Measurements from ENCODE around the gene BRAF. TPM values are rescaled to one million over a fixed set of nuclear protein-coding genes. Genes with fewer than 3 reads are reported as not detected.
"Not testable (repeated sequence)": the region's sequence is repeated elsewhere in the genome, so short reads cannot be mapped to it uniquely, and the experiment has no call there.

Gene BRAF
- total RNA-seq (10 to 100 TPM; 53.5 to 55.5 TPM), polyA plus RNA-seq (1 to 10 TPM; 4.1 to 6.3 TPM)
- long read RNA-seq, donor 1, partial matches to known transcripts, result 8 of 28 reads
- long read RNA-seq, donor 1, other reads (novel, unspliced or antisense), result 17 of 28 reads
- long read RNA-seq, donor 2, partial matches to known transcripts, result 2 of 25 reads
- long read RNA-seq, donor 2, other reads (novel, unspliced or antisense), result 21 of 25 reads

DNA sequence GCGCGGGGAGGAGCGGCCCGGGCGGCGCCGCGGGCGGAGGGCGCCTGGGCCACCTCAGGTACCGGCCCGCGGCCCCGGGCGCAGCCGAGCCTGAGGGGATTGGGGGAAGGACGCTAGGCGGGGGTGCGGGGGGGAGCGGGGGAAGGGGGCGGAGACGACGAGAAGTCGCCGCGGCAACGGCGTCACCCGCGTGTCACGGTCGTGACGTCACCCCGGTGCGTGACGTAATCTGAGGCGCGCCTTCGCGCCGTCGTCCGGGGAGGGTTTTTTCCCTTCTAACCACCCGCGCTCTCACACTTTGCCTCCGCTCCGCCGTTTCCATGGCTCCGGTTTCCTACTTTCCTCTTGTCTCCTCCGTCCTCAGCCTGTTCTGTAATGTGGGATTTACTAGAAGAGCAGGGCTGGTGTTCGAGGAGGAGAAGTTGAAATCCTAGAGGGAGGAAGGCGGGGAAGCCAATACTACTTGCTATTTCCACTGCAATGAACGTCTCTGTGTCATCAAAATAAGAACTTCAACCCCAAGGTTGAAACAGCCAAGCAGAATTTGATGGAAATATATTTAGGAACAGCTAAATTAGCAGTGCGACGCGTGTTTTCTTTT, at the start of gene BRAF:
TSS of gene BRAF (minus strand) at position 109 of the 601 bp plus-strand sequence. CDS start 226 bp downstream, outside the sequence.
- Histone ChIP-seq H3K27me3 (ENCODE audit: control insufficient read depth in 1 of 2, insufficient read depth in 2 of 2, low read length in 1 of 2) (no peaks in the 10 kb centered on the region), H3K27ac (ENCODE audit: low read depth in 1 of 2, low read length in 2 of 2) (peak within 1 kb of the TSS; percentile 99), H3K36me3 (ENCODE audit: control insufficient read depth in 1 of 2, insufficient read depth in 2 of 2, low read length in 1 of 2) (no peaks in the 10 kb centered on the region), H3K4me1 (ENCODE audit: control insufficient read depth in 1 of 2, insufficient read depth in 2 of 2, low read length in 2 of 2) (no peaks in the 10 kb centered on the region), H3K4me3 (ENCODE audit: low read length in 2 of 2) (peak within 1 kb of the TSS; percentile 93 to 99), H3K9me3 (ENCODE audit: control insufficient read depth, low read length) (no peaks in the 10 kb centered on the region)
- ATAC-seq (ENCODE audit: low FRiP score), result peak; percentile 95
- DNase-seq, result peak; percentile 94 to 98
- WGBS, 2 donors, result 0% methylated on average over 23 to 56 of the region's 56 CpGs
- intact Hi-C loops (cut with DNase I), result loop anchor here (5.0 to 10.0 kb wide), 3 partner anchors 90 to 230 kb away; partner anchors contain the start of genes MRPS33 (in 1 of the 2) and NDUFB2 (in 1 of the 2)

DNA sequence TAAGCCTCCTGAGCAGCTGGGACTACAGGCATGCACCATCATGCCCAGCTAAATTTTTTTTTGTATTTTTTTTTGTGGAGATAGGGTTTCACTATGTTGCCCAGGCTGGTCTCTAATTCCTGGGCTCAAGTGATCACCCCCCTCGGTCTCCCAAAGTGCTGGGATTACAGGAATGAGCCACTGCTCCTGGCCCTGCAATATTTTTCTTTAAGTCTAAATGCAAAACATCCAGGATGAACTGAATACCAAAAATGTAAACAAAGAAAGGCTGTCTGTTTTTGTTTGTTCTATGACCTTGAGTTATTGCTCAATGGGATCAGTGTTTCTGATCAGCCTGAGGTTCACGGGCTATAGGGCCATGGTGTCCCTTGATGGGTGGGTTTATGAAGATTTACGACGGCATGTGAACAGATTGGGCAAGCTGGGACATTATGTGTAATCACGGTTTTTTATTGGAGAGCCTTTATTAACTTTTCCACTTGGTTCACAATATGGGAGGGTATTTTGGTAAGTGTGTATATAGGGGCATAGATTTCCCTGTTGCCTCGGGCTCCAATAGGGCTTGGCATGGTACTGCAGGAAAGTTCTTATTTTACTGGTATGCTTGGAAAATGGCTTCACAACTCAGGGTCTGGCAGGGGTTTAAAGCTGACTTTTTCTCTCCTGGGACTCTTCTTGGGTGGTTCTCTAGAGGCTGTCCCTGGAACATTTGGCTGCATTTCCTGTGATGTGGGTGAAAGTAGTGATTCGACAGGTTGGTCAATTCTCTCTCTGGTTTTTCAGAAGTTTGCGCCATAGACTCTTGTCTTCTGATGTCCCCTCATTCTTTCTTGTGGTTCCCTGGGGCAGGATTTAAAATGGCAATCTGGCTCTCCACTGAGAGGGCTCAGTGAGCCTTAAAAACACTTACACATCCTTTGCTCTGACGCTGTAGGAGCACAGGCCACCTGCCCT, 48.4 kb upstream of the BRAF start:
- ATAC-seq (ENCODE audit: low FRiP score) (no peak), DNase-seq (no peak)
- Histone ChIP-seq H3K9me3 (ENCODE audit: control insufficient read depth, low read length) (no peaks in the 10 kb centered on the region), H3K4me1 (ENCODE audit: control insufficient read depth in 1 of 2, insufficient read depth in 2 of 2, low read length in 2 of 2) (no peaks in the 10 kb centered on the region), H3K36me3 (ENCODE audit: control insufficient read depth in 1 of 2, insufficient read depth in 2 of 2, low read length in 1 of 2) (no peaks in the 10 kb centered on the region), H3K27me3 (ENCODE audit: control insufficient read depth in 1 of 2, insufficient read depth in 2 of 2, low read length in 1 of 2) (no peaks in the 10 kb centered on the region), H3K4me3 (ENCODE audit: low read length in 2 of 2) (no peak overlapping the region), H3K27ac (ENCODE audit: low read depth in 1 of 2, low read length in 2 of 2) (no peak overlapping the region)
- WGBS, 2 donors, result 72 to 74% methylated on average over 9 of the region's 9 CpGs
- intact Hi-C loops (cut with DNase I), result no loop called here

DNA sequence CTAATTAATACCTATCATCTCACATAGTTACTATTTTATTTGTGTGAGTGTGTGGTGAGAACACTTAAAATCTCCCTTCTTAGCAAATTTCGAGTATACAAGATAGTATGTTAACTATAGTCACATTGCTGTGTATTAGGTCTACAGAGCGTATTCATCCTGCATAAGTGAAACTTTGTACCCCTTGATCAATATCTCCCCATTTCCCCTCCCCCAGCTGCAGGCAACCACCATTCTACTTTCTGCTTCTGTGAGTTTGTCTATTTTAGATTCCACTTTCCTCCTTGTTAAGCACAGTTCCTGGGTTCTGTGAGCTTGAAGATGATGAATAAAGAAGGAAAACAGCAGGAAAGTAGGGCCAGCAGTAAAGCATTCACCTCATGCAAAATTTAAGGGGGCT, 47.6 kb upstream of the BRAF start:
- intact Hi-C loops (cut with DNase I), result no loop called here
- 71 to 78% methylated on average over 2 of the region's 2 CpGs for WGBS, 2 donors
- H3K27me3 ChIP-seq (ENCODE audit: control insufficient read depth in 1 of 2, insufficient read depth in 2 of 2, low read length in 1 of 2), result no peaks in the 10 kb centered on the region
- H3K4me1 ChIP-seq (ENCODE audit: control insufficient read depth in 1 of 2, insufficient read depth in 2 of 2, low read length in 2 of 2), result no peaks in the 10 kb centered on the region
- H3K36me3 ChIP-seq (ENCODE audit: control insufficient read depth in 1 of 2, insufficient read depth in 2 of 2, low read length in 1 of 2), result no peaks in the 10 kb centered on the region
- H3K4me3 ChIP-seq (ENCODE audit: low read length in 2 of 2), result no peak overlapping the region
- ATAC-seq (ENCODE audit: low FRiP score) (no peak), DNase-seq (no peak)
- no peaks in the 10 kb centered on the region for H3K9me3 ChIP-seq (ENCODE audit: control insufficient read depth, low read length)
- H3K27ac ChIP-seq (ENCODE audit: low read depth in 1 of 2, low read length in 2 of 2), result no peak overlapping the region

DNA sequence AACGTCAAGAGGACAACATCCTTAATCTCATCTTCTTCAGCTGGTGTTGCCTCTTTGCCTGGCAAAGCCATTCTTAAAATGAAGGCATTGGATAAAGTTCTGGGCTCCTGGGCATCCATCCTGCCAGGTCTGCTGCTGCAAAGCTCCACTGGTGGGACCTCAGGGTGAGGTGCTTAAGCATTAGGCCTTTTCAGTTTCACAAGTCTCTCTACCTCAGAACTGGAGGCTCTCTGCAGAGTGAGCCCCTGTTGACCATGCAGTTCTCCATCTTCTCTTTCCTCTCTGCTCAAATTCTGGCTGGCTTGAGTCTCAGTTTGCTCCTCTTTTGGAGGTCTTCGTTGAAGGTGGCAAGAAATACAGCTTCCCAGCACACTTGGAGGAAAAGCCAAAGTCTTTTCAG, 42.7 kb upstream of the BRAF start:
- no peak overlapping the region for H3K27ac ChIP-seq (ENCODE audit: low read depth in 1 of 2, low read length in 2 of 2)
- DNase-seq (no peak), ATAC-seq (ENCODE audit: low FRiP score) (no peak)
- H3K4me3 ChIP-seq (ENCODE audit: low read length in 2 of 2), result no peak overlapping the region
- no peaks in the 10 kb centered on the region for H3K9me3 ChIP-seq (ENCODE audit: control insufficient read depth, low read length)
- no peaks in the 10 kb centered on the region for H3K36me3 ChIP-seq (ENCODE audit: control insufficient read depth in 1 of 2, insufficient read depth in 2 of 2, low read length in 1 of 2)
- H3K27me3 ChIP-seq (ENCODE audit: control insufficient read depth in 1 of 2, insufficient read depth in 2 of 2, low read length in 1 of 2), result no peaks in the 10 kb centered on the region
- intact Hi-C loops (cut with DNase I), result no loop called here
- no peaks in the 10 kb centered on the region for H3K4me1 ChIP-seq (ENCODE audit: control insufficient read depth in 1 of 2, insufficient read depth in 2 of 2, low read length in 2 of 2)
- 52 to 56% methylated on average over 2 of the region's 2 CpGs for WGBS, 2 donors

DNA sequence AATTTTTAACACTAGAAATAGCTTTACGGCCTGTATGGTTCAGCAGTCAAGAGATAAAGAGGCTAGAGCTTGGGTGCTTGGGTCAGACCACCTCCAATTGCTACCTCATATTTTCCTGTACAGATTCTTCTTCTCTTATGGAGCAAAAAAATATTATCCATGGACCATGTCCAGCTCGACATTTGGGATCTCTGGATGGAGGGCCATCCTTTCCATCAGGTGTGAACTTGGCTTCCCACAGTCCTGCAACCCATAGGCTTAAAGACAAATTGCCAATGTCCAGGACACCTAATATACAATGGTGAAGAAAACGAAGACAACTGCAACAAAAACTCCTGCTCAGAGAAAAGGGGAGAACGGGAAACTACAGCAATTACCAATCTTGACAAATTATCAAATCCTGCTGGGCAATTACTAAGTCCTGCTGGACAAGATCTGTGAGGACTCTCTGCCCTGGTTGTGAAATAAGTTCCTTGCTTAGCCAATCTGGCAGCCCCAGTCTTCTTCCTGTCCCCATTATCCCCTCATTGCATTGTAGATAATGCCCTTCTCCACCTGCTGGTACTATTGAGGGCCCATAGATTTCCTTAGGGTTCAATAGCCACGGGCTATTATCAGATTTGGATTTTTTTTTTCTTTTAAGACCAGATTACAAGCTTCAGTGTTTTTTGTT, 42.0 kb upstream of the BRAF start:
- ATAC-seq (ENCODE audit: low FRiP score), result no peak
- H3K4me3 ChIP-seq (ENCODE audit: low read length in 2 of 2), result no peak overlapping the region
- no peak for DNase-seq
- no peak overlapping the region for H3K27ac ChIP-seq (ENCODE audit: low read depth in 1 of 2, low read length in 2 of 2)
- H3K9me3 ChIP-seq (ENCODE audit: control insufficient read depth, low read length), result no peaks in the 10 kb centered on the region
- H3K4me1 ChIP-seq (ENCODE audit: control insufficient read depth in 1 of 2, insufficient read depth in 2 of 2, low read length in 2 of 2), result no peaks in the 10 kb centered on the region
- no peaks in the 10 kb centered on the region for H3K27me3 ChIP-seq (ENCODE audit: control insufficient read depth in 1 of 2, insufficient read depth in 2 of 2, low read length in 1 of 2)
- WGBS, 2 donors, result 52 to 58% methylated on average over 5 of the region's 5 CpGs
- intact Hi-C loops (cut with DNase I), result no loop called here
- no peaks in the 10 kb centered on the region for H3K36me3 ChIP-seq (ENCODE audit: control insufficient read depth in 1 of 2, insufficient read depth in 2 of 2, low read length in 1 of 2)

DNA sequence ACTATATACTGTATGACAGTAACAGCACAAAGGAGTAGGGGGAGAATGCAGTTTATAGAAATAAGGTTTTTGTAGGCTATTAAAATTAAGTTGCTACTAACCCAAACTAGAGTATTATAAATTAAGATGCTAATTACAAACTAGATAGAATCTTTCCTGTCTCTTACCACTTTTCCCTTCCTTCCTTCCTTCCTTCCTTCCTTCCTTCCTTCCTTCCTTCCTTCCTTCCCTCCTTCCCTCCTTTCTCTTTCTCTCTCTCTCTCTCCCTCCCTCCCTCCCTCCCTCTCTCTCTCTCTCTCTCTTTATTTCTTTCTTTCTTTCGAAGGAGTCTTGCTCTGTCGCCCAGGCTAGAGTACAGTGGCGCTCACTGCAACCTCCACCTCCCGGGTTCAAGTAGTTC, 36.4 kb upstream of the BRAF start:
- Histone ChIP-seq H3K4me3 (ENCODE audit: low read length in 2 of 2) (no peak overlapping the region), H3K36me3 (ENCODE audit: control insufficient read depth in 1 of 2, insufficient read depth in 2 of 2, low read length in 1 of 2) (no peaks in the 10 kb centered on the region), H3K4me1 (ENCODE audit: control insufficient read depth in 1 of 2, insufficient read depth in 2 of 2, low read length in 2 of 2) (no peaks in the 10 kb centered on the region), H3K27me3 (ENCODE audit: control insufficient read depth in 1 of 2, insufficient read depth in 2 of 2, low read length in 1 of 2) (no peaks in the 10 kb centered on the region), H3K27ac (ENCODE audit: low read depth in 1 of 2, low read length in 2 of 2) (no peak overlapping the region), H3K9me3 (ENCODE audit: control insufficient read depth, low read length) (no peaks in the 10 kb centered on the region)
- intact Hi-C loops (cut with DNase I), result no loop called here
- WGBS, 2 donors, result 80 to 93% methylated on average over 4 of the region's 4 CpGs
- ATAC-seq (ENCODE audit: low FRiP score) (no peak), DNase-seq (no peak)

DNA sequence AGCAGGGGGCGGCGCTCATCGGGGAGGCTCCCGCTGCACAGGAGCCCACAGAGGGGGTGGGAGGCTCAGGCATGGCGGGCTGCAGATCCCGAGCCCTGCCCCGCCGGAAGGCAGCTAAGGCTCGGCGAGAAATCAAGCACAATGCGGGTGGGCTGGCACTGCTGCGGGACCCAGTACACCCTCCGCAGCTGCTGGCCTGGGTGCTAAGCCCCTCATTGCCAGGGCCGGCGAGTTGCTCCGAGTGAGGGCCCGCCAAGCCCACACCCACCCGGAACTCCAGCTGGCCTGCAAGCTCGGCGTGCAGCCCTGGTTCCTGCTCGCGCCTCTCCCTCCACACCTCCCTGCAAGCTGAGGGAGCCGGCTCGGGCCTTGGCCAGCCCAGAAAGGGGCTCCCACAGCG, 32.3 kb upstream of the BRAF start:
- 92 to 96% methylated on average over 25 of the region's 25 CpGs for WGBS, 2 donors
- intact Hi-C loops (cut with DNase I), result not testable (repeated sequence)

DNA sequence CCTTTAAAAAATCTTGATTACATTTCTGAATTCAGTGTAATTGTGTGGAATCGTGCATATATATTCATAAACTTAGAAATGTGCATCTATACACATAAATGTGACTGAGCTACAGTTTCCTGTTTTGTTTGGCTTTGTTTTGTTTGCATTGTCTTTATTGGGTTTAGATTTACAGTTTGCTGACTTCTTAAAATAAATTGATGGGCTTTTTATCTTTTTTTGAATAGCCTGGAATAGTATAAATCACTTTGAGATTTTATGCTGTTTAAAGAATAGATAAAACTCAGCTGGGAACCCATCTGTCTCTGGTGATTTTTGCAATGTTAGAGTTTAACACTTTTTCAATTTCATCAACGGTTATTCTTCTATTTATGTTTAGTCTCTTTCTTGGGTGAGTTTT, 21.2 kb upstream of the BRAF start:
- no peak overlapping the region for H3K4me3 ChIP-seq (ENCODE audit: low read length in 2 of 2)
- no peaks in the 10 kb centered on the region for H3K36me3 ChIP-seq (ENCODE audit: control insufficient read depth in 1 of 2, insufficient read depth in 2 of 2, low read length in 1 of 2)
- no peak for DNase-seq
- H3K9me3 ChIP-seq (ENCODE audit: control insufficient read depth, low read length), result no peaks in the 10 kb centered on the region
- WGBS, 2 donors, result 35 to 42% methylated on average over 2 of the region's 2 CpGs
- ATAC-seq (ENCODE audit: low FRiP score), result no peak
- no peaks in the 10 kb centered on the region for H3K27me3 ChIP-seq (ENCODE audit: control insufficient read depth in 1 of 2, insufficient read depth in 2 of 2, low read length in 1 of 2)
- H3K27ac ChIP-seq (ENCODE audit: low read depth in 1 of 2, low read length in 2 of 2), result no peak overlapping the region
- no peaks in the 10 kb centered on the region for H3K4me1 ChIP-seq (ENCODE audit: control insufficient read depth in 1 of 2, insufficient read depth in 2 of 2, low read length in 2 of 2)
- intact Hi-C loops (cut with DNase I), result no loop called here

More for the DNA sequence above, 32.3 kb upstream of the BRAF start:
- not testable (repeated sequence) for DNase-seq; H3K27ac ChIP-seq (ENCODE audit: low read depth in 1 of 2, low read length in 2 of 2); H3K27me3 ChIP-seq (ENCODE audit: control insufficient read depth in 1 of 2, insufficient read depth in 2 of 2, low read length in 1 of 2); H3K9me3 ChIP-seq (ENCODE audit: control insufficient read depth, low read length); H3K4me3 ChIP-seq (ENCODE audit: low read length in 2 of 2); ATAC-seq (ENCODE audit: low FRiP score); H3K36me3 ChIP-seq (ENCODE audit: control insufficient read depth in 1 of 2, insufficient read depth in 2 of 2, low read length in 1 of 2); H3K4me1 ChIP-seq (ENCODE audit: control insufficient read depth in 1 of 2, insufficient read depth in 2 of 2, low read length in 2 of 2)

Measured in aorta (tissue), 5 donors.